HG02588 (cell line): ENCODE measurements around the gene PTPRN2.
"Not testable (repeated sequence)": the region's sequence is repeated elsewhere in the genome, so short reads cannot be mapped to it uniquely, and the experiment has no call there.

Source experiments
- ATAC-seq: cut with Tn5 transposase; IDR thresholded peaks from one replicate; pipeline ENCODE4 v1.9.1; 2021; ENCODE audit warnings: mild to moderate bottlenecking, moderate library complexity; ENCODE audit not compliant: unreplicated experiment

The PTPRN2 gene

DNA sequence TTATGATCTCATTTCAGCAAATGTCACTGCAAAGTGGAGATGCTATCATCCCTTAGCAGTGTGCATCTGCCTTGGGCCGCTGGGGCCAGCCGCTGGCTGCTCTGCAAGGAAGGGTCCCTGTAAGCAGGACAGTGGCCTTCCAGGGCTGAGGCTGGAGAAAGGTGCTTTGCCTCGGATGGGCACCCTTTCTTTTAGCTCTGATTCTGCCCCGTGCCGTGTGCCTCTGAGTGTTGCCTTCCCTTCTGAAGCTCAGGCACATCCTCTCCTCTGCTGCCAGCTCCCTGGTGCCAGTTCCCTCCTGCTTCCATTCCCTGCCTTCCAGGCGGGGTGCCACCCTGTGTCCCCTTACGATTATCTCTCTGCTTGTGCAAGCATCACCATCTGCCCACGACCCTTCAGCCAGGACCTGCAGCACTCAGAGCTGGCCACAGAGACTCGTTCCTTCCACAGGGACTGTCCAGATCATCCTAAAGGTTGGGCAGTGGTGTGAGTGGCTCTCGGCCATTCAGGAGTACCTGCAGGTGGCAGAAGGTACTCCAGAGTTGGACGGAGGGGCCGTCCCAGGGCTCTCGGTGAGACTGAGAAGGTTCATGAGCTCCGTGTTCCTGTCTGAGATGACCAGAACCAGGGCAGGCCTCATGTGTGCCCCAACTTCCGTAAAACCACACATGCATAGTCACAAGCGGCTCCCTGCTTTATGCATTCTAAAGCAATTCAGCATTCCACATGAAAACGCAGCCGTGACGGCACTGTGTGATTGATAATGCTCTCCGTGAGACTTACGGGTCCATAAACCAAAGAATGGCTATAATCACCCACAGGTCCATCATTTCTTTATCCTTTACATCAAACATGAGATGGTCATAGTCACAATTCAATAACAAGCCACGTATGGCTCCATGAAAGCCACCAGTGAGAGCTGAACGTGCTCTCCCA, 879.4 kb downstream of the PTPRN2 start:
- ATAC-seq = no peak

DNA sequence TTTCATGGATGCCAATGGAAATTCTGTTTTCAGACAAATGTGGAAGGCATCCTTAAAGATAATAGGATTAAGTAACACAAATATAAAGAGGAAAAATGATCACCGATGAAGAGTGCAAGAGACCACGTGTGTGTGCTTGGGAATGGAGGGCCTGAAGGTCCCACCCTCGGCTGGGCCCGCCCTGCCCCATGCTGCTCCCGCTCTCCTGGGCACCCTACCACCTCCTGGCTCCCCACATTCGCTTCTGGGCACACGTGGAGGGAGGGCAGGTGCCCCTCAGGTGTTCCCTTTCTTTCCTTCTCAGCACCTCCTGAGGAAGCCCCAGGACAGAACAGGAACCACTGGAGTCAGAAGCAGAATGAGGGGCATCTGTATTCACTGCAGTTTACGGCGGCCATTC, 883.3 kb downstream of the PTPRN2 start:
- no peak for ATAC-seq

DNA sequence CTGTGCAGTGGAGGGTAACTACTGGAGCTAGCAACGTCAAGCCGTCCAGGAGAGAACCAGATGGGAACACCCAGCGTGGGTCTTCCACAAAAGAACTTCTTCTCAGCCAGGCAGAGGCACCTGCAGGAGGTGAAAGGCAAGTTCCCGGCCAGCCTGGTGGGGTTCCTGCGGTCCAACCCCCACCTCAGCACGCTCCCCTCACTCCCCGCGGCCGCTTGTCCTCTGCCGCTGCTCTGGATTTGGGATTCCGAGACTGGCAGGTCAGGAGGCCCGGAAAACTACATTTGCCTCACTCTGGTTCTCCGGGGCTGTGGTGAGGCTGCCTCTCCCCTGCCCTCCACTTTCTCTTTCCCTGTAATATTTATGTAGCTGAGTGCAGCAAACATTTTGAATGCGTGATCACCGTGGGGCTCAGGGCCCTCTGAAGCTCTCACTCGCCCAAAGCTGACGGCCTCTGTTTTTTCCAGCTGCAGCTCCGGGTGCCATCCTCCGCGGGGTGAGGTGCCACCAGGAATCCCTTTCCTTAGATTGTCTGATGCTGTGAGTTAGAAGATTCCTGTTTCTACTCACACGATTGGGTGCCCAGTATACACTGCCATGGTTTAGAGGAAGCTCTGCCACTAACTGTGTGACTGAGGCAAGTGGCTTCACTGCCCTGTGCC, 884.0 kb downstream of the PTPRN2 start:
- ATAC-seq = no peak

DNA sequence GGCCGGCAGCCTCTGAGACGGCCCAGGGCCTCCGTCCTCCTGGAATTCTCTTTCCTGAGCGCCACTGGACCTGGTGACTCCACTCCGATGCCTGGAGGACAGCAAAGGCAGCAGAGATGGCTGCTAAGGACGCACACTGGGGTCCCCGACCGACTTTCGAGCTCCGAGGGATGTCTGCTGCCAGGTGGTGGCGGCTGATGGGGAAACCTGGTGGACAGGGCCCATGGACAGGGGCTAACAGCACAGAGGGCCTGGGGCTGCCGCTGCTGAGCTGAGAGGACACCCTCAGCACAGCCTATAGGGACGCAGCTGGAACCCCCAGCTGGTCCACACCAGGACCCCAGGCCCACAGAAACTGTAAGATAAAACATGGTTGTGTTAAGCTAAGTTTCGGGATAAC, 884.5 kb downstream of the PTPRN2 start:
- ATAC-seq = no peak

DNA sequence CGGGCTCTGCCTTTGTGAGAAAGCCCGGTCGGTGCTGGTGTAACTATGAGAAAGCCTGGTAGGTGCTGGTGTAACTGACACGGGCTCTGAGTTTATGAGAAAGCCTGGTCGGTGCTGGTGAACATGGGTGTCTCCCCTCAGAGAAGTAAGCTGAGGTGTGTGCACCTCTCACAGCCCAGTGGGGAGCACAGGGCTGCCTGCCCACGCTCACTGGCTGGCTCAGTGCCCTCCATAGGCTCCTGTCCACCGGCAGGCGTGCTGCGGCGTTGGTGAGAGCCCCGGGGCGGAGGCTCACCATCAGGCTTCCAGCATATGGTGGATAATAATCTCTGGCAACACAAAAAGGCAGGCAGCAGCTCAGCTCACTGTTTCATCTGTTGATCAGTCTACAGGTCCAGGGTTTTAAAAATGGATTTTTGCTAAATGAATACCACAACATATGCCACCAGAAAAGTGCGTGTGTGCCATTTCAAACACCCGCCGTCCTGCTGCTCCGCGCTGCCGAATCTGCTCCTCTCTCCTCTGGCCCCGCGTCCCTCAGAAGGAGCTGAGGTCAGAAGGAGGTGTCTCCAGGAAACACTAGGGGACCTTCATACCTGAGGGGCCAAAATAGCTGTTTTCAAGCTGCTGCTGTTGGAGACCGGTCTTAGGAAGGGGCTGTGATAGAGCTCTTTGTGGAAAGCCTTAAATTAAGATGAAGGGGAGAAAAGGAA, 885.2 kb downstream of the PTPRN2 start:
- ATAC-seq = no peak

DNA sequence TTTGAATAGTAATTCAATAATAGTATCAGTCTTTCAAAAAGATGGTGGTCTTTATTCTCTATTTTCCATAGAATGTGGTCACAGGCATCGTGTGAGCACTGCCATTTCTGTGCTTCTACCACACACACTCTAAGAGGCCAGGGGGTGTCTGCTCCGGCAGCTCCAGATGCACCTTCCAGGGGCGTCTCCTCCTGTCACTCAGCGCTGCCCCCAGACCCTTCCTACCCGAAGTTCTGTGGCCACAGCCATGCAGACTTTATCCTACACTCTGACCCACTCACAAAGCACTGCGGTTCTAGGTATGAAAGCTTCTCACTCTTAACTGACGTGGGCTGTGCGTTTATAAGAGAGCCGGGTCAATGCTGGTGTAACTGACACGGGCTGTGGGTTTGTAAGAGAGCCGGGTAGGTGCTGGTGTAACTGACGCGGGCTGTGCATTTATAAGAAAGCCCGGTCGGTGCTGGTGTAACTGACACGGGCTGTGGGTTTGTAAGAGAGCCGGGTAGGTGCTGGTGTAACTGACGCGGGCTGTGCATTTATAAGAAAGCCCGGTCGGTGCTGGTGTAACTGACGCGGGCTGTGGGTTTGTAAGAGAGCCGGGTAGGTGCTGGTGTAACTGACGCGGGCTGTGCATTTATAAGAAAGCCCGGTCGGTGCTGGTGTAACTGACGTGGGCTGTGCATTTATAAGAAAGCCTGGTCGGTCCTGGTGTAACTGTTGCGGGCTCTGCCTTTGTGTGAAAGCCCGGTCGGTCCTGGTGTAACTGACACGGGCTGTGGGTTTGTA, 886.0 kb downstream of the PTPRN2 start:
- not testable (repeated sequence) for ATAC-seq

DNA sequence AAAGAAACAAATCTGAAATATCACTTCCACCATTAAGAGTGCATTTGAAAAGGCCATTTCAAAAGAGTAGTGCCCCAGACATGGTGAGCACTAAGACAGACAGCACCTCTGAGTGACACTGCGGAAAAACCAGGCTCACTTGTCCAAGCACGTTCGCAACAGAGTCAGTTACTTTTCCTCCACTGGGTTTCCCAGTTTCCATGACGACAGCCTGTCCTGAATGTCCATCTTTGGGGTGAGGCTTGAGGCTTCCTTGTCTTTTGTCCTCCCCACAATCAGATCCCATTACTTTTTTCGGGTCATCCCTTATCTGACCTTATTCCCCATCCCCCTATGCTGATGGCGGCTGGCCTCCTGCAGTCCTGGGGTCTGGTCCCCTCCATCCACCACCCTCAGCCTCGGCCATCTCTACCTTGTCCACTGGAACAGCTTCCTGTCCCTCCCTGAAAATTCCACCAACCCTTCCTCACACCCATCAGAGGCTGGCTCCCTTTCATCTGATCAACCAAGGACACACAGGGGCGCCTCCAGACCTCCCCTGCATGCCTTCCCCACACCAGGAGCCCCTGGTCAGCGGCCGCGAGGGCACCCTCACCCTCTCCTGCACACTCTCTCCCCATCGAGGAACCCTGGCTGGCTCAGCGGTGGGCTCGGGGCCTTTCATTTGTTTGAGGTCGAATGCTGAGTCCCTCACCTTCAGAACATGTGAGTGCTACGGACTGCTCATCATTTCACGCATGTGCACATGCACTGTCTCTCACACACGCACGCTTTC, 887.2 kb downstream of the PTPRN2 start:
- no peak for ATAC-seq

DNA sequence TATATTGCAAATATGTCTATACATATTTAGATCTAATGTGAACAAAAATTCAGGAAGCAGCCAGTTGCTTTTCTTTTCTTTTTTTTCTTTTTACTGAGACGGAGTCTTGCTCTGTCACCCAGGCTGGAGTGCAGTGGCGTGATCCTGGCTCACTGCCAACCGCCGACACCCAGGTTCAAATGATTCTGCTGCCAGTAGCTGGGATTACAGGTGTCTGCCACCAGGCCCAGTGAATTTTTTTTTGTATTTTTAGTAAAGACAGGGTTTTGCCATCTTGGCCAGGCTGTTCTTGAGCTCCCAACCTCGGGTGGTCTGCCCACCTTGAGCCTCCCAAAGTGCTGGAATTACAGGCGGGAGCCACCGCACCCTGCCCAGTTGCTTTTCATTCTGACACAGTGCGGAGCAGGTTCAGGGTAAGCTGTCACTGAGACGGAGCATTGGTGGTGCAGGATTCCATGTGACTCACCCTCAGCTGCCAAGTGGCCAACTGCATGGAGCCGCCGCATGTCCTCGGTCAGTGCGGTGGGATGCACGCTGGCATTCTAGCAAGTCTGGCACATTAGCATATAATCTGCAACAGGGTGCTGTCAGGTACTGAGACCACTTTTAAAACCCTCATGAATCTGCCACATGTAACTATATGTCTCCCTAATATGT, 888.1 kb downstream of the PTPRN2 start:
- ATAC-seq = no peak

DNA sequence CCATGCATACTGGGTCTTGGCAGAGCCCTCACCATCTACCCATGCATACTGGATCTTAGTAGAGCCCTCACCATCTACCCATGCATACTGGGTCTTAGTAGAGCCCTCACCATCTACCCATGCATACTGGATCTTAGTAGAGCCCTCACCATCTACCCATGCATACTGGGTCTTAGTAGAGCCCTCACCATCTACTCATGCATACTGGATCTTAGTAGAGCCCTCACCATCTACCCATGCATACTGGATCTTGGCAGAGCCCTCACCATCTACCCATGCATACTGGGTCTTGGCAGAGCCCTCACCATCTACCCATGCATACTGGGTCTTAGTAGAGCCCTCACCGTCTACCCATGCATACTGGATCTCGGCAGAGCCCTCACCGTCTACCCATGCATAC, 890.3 kb downstream of the PTPRN2 start:
- not testable (repeated sequence) for ATAC-seq

DNA sequence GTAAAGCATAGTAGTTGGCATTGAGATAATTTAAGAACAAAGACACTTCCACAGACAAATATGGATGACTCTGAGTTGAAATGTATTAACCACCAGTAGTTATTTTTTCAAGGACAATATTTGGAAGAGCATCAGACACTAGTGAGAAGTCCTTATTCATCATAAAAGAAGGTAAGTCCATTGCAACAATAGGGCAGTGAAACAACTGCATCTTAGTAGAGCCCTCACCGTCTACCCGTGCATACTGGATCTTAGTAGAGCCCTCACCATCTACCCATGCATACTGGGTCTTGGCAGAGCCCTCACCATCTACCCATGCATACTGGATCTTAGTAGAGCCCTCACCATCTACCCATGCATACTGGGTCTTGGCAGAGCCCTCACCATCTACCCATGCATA, 892.0 kb downstream of the PTPRN2 start:
- not testable (repeated sequence) for ATAC-seq

DNA sequence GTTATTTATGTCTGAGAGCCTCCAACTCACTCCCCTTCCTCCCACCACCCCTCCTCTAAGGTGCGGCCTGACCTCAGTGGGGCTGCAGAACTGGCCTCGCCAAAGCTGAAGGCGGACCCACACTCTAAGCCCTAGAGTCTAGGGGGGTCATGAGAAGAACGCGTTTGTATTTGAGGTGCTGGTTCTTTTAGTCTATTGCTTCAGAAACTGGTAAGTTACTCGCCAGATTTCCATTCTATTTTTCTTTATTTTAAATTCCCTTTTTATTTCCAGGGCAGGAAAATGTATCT, 893.3 kb downstream of the PTPRN2 start:
- ATAC-seq = no peak

DNA sequence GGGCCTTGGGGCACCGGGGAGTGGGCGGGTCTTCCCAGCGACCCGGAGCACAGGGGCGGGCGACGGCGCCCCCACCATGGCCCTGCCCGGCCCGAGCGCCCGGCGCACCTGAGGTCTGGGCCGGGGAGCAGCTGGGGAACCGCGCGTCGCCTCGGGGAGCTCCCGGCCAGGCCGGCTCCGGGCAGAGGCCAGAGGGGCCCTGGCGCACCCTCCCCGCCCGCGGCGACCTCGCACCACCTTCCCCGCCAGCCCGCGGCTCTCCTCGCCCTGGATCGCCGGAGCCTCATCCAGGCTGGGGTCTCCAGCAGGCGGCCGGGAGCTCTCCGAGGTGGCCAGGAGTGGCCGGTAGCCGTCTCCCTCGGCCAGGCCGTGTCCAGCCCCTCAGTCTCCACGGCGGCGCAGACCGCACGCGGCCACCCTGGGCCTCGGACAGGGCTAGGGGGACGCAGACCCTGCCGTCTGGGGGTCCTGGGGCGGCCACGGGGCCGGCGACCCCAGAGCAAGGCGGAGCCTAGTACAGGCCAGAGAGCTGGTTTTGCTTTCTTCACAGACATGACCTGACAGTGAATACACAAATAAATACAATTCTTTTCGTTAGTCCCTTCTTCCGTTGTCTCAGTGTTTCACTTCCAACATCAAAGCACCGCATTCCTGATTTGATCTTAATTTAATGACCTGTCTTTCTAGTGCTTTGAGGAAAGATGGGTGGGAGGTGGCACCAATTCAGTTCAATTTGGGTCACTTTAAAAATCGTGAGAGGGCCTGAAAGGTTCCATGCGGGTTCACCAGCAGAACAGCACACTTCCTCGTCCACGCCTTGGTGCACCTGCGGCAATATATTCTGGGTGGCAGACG, 893.9 kb downstream of the PTPRN2 start:
- ATAC-seq = no peak

DNA sequence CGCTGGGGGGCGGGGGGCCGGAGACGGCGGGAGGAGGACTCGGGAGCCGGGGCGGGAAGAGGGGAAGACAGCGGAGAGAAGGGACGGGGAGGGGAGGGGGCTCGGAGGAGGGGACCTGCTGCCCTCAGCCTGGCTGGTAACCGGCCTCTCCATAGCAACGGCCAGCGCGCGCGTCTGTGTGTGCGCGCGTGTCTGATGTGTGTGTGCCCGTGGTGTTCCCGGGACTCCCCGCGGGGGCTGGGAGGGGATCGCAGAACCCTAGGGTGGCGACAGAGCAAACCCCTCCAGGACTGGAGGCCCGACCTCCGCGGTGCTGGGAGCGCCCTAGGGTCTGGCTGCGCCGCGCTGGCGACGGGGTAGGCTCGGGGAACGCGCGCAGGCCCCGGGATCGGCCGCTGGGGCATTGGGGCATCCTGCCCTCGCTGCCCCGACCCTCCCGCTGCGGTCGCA, 894.5 kb downstream of the PTPRN2 start:
- ATAC-seq = no peak

DNA sequence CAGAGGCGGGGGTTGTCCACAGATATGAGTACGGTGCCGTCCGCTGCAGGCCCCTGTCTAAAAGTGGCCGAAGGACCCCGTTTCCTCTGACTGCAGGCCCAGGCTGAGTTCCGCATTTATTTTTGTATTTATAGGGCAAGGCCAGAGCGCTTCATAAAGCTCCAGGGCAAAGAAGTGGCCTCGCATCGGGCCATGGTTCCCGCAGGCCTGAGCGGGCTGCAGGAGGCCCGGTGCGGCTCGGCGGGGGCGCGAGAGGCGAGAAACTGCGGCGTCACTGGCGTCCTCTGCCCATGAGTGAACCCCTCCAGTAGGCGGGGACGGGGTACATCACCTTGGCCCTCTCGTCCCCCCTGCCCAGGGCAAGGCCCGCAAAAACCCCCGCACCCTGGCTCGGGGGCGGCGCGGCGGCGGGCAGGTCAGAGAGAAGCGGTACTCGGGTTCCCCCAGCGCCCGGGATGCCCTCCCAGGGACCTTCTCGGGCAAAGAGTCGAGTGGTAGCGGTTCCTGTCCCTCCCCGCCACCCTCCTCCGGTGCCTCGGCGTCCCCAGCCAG, 895.1 kb downstream of the PTPRN2 start:
- ATAC-seq = no peak

DNA sequence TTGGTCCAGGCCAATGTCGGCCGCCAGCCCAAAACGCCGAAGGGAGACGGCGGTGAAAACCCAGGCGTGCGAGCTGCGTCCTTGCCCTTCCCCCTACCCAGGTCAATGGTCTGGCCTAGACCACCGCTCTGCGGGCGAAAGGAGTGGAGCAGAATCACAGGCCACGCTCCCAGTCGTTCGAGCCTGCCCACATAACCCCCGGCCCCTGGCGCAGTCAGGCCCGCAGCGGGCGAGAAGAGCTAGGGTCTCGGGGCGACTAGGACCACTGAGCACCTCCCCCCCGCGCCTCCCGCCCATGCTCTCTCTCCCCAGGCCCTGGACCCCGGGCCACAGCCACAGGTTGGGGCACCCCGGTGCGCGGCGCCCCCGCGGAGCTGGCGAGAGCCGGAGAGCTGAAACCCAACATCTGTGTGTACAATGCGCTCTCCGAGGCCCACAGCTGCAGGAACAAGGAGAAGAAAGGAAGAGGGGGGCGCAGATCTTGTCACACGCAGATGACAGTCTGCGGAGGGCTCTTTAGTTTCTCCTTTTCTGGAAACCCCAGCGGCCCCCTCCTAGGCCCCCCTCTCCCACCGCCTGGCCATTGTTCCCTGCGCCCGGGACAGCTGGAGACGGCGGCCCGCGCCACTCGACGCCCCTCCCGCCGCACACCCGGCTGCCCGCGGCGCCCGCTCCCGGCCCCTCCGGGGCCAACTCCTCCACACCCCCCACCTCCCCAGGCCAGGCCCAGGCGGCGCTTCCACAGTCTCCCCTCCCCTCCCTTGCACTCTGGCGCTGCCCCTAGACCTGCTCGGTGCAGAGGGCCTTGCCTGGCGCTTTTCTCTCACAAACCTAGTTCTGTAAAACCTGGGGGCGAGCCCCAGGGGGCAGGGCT, 895.8 kb downstream of the PTPRN2 start:
- no peak for ATAC-seq

DNA sequence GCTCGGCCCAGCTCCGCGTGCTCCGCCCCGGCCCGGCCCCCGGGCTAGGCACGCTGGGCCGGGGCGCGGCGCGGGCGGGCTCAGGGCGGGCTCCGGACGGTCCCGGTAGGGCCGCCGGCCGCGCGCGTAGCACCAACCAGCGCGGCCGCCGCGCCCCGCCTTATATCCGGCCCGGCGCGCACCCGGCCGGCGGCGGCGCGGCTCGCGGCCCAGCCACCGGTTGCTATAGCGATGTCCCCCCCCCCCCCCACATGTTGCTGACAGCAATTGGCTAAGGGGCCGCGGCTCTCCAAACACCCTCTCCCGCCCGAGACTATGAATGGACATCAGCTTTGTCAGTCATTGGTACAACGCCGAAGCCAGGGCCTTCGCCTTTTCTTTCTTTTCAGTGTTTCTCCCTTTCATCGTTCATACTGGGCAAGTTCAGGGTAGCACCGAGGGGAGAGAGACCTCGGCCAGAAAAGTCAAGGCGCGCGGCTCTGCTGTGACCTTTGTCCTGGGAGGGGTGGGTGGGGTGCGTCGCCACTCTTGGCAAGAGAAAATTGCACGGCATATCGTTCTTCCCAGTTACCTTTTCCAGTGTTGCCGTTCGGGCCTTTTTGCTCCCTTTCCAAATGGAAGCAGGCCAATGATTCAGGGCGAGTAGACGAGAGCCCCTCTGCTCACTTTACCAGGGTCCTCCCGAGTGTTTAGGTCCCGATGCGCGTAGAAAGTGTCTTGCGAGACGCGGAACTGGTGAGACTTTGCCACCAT, 896.6 kb downstream of the PTPRN2 start:
- ATAC-seq = no peak
